CD4-positive, alpha-beta T cell treated with Interleukin-6 for 4 hours (primary cell): ENCODE results near the gene AIRE.

Source experiments
- DNase-seq: peaks from one replicate; pipeline ENCODE4 v3.0.0-alpha.2; 2020; ENCODE audit warnings: mixed read lengths

Gene AIRE

DNA sequence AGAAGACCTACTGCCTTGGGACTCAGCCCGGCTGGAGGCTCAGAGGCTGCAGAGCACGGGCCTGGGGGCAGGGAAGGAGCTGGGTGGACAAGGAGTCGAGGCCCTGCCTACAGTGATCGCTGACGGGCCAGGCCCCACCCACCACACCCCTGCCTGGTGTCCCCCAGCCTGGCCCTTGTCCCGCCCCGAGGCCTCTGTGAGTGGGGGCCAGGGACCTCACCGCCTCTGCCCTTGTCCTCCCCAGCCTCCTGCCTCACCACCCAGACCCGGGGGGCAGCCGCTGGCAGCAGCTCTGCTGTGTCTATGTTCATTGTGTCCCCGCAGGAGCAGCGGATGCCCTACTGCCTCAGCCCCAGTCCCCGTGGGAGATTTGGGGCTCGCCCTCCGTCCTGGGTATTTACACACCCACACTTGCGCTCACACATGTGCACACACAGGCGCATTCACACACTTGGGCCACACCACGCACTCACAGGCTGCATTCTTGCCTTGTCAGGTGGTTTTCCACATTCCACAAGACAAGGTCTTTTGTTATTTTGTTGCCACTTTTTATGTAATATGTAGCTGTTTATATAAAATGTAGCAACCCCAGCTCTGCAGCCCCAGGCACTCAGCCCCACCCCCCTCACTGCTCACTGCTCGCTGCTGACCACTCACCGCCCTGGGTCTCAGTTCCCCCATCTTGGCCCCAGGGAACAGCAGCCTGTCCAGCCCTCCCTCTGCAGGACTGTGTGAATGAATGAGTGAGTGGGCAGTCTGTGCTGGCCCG is 21.4 kb downstream of the AIRE start:
- DNase-seq, result no peak

DNA sequence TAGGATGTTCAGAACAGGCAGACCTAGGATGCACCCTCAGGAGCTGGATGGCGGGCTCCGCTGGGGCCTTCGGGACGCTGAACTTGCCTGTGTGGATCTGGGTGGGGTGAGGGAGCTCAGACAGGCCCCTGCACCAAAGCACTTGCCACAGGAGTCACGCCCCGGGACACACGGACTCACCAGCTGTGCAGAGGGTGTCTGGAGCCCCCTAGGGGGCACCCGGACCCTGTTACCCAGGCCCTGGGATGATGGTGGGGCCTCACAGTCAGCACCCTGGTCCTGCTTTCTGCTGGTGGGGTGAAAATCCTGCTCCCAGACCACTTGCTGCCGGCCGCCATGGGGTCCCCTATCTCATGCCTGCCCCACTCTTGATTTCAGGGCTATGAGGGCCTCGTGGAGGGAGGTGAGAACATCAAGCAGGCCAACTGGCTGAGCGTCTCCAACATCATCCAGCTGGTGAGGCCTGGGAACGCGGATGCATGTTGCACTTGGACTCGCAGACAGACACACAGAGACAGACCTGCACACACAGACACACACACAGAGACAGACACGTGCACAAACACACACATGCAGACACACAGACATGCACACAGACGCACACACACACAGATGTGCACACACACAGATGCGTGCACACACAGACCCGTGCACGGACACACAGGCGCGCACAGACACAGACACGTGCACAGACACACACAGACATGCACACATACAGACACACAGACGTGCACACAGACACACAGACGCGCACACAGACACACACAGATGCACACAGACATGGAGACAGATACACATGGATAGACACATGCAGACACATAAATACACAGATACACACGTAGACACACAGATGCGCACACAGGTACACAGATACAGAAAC is 25.2 kb downstream of the AIRE start:
- DNase-seq, result no peak

DNA sequence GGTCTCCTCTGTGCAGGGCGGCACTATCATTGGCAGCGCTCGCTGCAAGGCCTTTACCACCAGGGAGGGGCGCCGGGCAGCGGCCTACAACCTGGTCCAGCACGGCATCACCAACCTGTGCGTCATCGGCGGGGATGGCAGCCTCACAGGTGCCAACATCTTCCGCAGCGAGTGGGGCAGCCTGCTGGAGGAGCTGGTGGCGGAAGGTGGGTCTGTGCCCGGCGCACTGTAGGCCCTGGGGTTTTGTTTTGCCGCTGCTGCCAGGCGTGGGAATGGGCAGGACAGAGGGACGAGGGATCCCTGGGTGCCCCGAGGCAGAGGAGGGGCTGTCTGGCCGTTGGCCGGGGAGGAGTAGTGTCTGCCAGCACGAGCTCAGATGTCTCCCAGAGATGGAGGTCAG is 26.4 kb downstream of the AIRE start:
- no peak for DNase-seq

DNA sequence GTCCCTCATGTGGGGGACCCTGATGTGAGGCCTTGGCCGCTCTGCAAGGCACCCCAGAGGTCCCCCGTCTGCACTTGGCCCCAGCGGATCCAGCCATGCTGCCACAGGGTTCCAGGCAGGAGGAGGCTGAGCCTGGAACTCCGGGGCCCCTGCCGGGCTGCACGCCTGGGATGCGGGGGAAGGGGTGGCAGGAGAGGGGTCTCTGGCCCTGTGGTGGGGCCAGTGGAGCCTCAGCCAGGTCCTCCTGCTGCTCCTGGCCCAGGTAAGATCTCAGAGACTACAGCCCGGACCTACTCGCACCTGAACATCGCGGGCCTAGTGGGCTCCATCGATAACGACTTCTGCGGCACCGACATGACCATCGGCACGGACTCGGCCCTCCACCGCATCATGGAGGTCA is 27.0 kb downstream of the AIRE start:
- DNase-seq, result no peak

DNA sequence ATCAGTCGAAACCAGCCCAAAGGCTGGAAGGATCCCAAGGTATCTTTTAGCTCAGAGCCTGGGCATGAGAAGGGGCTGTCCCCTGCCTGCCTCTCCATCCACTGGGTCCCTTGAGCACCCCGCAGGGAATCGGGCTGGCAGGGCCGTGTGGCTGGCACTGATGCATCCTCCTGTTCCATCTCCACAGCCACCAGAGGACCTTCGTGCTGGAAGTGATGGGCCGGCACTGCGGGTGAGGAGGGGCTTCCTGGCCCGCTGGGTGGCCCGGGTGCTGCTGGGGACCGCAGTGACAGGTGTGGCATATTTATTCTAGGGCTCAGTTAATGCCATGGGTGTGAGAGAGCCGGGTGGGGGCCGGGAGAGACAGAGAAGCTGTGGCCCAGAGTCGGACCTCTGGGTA is 27.8 kb downstream of the AIRE start:
- DNase-seq, result no peak

DNA sequence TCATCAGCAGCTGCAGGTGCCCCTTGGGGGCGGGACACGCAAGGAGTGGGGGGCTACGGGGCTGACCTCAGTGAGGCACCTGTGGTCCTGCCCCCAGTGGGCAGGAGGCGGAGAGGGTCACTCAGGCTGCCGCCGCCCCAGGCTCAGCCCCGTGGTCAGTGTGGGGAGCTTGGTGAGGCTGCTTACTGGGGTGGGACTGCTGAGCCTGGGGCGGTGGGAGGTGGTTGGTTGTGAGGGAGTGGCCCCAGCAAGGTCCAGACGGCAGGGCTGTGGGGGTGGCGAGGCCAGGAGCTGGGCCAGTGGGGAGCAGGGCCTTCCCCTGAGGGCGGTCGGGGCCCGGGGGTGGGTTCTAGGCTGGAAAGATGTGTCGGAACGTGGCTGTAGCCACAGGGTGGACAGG is 28.5 kb downstream of the AIRE start:
- no peak for DNase-seq

DNA sequence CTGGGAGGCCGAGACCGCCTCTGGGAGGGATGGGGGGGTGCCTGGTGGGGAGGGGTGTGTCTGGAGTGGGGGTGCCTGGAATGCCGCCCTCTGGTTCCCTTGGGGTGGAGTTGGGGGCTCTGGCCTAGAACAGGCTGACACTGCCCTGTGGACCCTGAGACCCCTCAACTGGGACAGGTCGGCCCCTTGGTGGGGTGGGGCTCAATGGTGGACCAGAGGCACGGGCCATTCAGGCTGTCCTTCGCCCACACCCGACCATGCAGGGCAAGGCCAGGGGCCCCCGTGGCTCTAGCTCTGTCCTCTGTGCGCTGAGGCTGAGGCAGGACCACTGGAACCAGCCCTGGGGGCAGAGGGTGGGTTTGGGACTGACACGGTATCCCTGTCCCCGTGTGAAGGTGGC is 28.9 kb downstream of the AIRE start:
- no peak for DNase-seq

DNA sequence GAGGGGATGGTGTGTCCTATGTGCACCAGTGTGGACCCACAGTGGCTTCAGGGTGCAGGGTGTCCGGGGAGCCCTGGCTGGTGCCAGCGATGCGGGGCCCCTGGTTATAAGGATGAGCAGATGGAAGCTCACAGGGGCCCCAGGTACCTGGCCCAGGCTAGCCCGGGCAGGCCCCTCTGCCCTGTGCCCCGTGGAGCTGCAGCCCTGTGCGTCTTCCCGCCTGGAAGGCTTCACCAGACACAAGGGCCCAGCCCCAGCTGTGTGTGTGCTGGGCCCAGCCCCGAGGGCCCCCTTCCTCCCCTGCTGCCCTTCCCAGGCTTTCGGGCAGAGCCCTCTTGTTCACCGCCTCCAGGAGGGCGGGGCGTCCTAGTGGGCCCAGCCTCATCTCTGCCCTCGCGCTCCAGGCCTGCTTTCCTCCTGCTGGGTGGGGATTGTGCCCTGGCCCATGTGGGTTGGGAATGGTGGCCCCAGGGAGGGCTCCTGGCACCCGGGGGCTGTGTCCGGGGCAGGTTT is 30.1 kb downstream of the AIRE start:
- no peak for DNase-seq

DNA sequence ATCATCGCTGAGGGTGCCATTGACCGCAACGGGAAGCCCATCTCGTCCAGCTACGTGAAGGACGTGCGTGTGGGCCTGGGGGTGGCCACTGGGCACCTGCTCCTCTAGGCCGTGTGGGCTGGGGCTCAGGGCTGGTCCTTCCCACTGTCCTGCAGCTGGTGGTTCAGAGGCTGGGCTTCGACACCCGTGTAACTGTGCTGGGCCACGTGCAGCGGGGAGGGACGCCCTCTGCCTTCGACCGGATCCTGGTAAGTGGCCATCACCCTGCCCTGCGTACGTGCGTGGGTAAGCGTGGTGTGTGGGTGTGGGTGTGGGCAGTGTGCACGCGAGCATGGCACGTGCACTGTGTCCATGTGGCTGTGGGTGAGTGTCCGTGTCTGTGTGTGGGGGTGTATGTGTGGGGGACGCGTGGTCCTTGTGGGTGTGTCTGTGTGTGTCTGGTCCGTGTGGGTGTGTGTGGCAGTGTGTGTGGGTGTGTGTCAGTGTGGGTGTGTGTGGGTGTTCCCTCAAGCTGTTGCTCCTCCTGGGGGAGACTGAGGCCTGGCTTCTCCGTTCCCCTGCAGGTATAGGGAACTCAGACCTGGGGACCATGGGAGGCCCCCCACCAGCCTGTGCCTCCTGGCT is 30.7 kb downstream of the AIRE start:
- no peak for DNase-seq

DNA sequence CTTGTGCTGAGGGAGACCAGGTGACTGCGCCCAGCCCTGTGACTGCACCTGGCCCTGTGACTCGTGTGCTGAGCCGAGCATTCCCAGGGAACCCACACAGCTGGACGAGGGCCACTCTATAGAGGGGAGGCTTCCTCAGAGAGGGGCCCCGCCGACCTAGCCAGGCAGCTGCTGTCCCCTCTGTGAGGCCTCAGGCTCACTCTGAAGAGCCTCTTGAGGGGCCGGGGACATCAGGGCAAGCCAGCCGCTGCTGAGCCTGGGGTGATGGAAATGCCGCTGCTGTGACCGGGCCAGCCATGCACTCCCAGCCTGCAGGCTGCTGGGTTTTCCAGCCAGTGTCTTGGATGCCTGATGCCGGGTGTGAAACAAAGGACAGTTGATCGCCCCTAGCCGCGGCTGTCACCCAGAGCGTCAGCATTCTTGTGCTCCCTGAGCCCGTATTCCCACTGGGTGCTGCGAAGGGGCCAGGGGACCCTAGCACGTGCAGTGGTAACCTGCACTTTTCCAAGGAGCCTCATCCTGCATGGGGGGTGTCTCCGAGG is 31.6 kb downstream of the AIRE start:
- no peak for DNase-seq

DNA sequence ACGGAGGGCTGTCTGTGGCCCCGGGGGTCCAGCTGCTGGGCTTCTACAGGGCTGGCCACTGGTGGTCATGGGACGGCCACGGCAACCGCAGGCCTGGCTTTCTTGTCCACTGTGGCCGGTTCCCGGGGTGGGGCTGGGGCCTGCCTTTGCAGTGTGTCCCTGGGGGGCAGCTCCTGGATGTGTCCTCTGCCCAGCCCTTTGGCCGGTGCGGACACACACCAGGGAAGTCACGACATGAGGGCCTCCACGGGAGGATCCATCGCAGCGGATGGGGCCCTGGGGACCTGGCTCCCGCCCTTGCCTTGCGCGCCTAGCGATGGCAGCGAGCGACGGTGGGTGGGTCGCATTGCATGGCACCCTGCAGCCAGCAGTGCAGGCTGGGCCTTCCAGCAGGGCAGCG is 32.2 kb downstream of the AIRE start:
- DNase-seq, result no peak

DNA sequence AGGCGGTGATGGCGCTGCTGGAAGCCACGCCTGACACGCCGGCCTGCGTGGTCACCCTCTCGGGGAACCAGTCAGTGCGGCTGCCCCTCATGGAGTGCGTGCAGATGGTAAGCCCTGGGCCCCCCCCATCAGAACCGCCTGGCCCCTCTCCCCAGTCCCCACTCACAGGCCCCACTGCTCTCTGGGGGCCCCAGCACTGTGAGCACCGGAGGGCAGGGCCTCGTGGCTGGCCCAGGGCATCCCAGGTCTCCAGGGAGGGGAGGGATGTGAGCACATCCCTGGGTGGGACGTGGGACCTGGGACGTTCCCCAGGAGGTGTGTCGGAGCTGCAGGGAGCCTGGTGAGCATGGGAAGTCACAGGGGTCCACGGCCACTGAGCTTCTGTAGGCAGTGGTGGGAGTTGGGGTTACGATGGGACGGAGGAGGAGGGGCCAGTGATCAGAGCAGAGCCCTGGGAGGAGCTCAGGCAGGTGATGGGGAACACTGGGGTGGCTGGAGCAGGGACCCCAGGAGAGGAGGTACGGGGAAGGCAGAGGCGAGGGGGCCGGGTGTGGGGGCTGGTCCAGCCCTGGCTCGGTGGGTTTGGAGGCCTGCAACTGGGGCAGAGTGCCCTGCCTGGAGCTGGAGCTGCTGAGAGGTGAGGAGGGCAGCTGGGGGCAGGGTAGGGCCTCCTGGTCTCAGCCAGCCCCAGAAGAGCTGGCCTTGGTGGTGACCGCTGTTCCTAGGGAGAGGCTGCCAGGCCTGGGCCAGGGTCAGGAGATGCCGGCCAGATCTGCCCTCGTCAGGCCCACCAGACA is 33.0 kb downstream of the AIRE start:
- DNase-seq, result no peak

DNA sequence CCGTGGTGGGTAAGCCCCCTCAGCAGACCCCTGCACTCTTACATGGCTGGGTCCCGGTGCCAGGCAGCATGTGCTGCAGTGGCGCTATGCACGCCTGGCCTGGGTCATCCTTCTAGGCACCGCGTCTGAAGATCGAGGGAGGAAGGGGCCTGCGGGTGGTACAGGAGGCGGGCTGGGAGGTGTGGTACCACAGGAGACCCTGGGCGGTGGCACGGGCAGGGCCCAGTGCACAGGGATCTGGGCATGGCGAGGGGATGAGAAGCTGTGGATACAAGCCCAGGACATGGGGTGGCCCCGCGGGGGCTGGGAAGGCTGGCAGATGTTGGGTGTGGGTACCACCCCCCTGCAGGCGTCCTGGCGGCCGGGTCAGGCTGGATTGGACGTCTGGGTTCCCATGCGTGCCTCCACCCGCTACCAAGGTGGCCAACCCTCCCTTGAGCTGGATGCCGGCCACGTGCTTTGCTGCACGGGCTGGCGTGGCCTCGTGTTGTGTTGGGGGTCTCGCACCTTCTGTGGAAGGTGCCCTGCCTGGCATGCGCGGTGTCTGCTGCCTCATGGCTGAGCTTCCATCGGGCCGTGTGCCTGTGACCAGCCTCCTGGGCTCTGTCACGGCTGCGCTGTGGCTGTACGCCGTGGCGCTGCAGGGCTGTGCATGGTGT is 33.9 kb downstream of the AIRE start:
- DNase-seq, result no peak

DNA sequence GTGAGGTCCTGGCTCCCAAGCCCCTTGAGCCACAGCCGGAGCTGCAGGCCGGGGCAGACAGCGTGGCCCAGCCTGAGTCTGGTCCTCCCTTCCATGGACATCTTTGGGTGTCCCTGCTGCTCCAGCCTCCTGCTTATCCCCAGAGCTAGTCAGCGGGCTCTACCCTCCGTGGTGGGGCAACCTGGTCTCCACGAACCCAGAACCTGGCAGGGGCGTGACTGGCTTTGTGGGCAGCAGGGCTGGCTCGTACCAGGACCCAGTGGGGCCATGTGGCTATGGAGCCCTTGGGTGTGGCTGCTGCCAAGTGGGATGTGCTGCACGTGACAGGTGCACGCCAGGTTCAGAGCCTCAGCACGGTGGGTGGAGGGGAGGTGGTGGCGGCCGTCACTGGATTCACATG is 35.2 kb downstream of the AIRE start:
- DNase-seq, result no peak

DNA sequence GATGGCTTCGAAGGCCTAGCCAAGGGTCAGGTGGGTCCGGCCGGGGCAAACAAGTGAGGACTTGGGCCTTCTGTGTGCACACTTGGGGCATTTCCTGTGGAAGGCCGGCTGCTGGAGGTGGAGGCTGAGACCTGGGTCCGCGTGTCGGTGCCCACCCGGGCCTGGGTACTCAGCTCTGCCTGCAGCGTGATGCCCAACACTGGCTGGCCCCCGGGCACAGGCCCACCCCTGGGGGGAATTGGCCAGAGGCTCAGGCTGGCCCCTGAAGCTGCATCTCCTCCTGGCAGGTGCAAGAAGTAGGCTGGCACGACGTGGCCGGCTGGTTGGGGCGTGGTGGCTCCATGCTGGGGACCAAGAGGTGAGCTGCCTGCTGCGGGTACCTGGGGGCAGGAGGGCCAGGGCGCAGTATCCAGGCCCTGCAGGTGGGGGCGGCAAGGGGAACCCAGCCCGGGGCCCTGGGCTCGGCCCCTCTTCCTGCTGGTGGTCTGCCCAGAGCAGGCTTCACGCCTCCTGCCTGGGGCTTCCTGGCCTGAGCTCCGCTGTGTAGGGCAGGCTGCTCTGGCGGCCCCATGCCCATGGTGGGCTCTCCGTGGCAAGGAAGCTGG is 36.3 kb downstream of the AIRE start:
- DNase-seq, result no peak

DNA sequence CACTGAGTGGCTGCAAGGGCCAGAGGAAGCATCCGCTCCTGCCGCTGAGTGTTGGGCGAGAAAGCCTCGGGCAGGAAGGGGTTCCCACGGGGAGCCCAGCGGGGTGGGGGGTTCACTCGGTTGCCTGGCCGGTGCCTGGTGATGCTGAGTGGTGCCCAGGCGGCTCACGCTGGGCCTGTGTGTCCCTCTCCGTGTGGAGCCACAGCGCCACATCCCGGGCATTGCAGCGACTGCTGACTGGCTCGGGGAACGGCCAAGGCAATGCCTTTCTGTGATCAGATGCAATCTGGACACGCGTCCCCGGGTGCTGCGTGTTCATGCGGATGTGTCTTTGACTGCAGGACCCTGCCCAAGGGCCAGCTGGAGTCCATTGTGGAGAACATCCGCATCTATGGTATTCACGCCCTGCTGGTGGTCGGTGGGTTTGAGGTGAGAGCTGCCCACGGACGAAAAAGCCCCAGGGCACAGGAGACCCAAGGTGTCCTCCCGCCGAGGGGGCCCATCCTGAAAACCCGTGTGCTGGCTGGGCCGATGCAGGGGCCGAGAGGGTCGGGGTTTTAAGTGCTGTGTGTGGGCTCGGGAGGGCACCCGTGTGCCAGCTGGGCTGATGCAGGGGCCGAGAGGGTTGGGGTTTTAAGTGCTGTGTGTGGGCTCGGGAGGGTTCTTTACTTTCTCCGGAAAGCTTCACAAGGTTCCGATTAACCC is 37.1 kb downstream of the AIRE start:
- no peak for DNase-seq

DNA sequence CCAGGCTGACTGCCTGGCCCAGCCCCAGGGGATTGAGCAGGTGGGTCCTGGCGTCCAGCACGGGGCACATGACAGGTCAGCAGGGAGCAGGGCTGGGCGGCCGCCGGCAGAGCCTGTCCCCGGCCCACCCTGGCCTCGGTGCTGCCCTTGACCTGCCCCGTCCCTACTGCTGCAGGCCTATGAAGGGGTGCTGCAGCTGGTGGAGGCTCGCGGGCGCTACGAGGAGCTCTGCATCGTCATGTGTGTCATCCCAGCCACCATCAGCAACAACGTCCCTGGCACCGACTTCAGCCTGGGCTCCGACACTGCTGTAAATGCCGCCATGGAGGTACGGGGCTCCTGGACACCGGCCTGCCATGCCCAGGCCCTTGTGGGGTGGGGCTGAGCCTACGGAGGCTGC is 37.9 kb downstream of the AIRE start:
- DNase-seq, result no peak

DNA sequence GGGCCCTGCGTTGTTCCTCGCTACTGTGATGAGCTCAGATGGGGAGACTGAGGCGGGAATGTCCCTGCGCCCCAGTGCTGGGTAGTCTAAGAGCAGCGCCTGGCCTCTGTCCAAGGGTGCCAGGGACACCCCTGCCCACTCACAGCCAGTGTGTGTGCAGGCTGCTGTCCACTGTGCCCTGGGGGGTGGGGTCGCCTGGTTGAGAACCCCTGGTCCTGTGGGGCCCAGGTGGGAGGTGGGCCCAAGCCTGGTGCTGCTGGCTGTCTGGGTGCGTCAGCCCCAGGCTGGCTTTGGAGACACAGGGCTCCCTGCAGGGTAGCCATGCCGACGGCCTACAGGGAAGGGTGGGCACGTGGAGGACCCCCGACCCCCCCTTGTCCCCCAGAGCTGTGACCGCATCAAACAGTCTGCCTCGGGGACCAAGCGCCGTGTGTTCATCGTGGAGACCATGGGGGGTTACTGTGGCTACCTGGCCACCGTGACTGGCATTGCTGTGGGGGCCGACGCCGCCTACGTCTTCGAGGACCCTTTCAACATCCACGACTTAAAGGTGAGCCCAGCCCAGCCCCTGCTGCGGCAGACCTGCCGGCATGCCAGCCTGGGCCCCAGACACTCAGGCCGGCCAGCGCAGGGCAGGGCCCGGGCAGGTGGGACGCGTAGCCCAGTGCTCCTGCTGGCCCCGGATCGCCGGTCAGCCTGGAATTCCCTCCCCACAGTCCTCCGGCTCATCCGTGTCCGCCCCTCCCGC is 38.6 kb downstream of the AIRE start:
- DNase-seq, result no peak

DNA sequence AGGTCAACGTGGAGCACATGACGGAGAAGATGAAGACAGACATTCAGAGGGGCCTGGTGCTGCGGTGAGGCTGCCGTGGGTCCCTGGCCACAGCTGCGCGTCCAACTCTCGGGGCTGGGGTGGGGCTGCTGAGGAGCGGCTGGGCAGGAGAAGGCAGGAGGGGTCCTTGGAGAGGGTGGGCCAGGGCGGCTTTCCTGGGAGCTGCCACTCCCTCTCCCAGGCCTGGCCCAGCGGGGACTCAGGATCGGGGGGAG is 39.1 kb downstream of the AIRE start:
- DNase-seq, result no peak
